Adrenal gland (tissue), 12 donors: Measurements from ENCODE around the gene DLAT. TPM values are rescaled to one million over a fixed set of nuclear protein-coding genes. Genes with fewer than 3 reads are reported as not detected.

Experiments
- DNase-seq, 7 donors: peaks; one replicate each; pipeline ENCODE4 v3.0.0-alpha.2; 2019 to 2020
- H3K27ac ChIP-seq, 5 donors: fragments of 200-600 bp; sonication (generic) in 4 of 5; 1 replicate in 3 of 5; 2 replicates in 2 of 5; pipeline versions ENCODE4 v1.5.1 to v1.8.0; 2016 to 2020; ENCODE audit warnings: mild to moderate bottlenecking in 1 of 5
- H3K27me3 ChIP-seq: fragments of 200-600 bp; 2 replicates; pipeline ENCODE4 v1.8.0; 2021
- H3K36me3 ChIP-seq, 2 donors: fragments of 200-600 bp; replicated peaks in 1 of 2; 1 replicate in 1 of 2; 2 replicates in 1 of 2; pipeline versions ENCODE4 v1.5.1 to v1.8.0; 2018 to 2022
- H3K4me1 ChIP-seq, 2 donors: fragments of 200-600 bp; replicated peaks in 1 of 2; 1 replicate in 1 of 2; 2 replicates in 1 of 2; pipeline versions ENCODE4 v1.5.1 to v1.8.0; 2018 to 2021
- H3K4me3 ChIP-seq, 4 donors: fragments of 200-600 bp; sonication (generic) in 3 of 4; one replicate each; pipeline ENCODE4 v1.5.1; 2016 to 2018
- H3K9me3 ChIP-seq, 3 donors: fragments of 200-600 bp; sonication (generic) in 1 of 3; replicated peaks in 1 of 3; 1 replicate in 2 of 3; 2 replicates in 1 of 3; pipeline versions ENCODE4 v1.5.1 to v1.8.0; 2016 to 2021
- POLR2A ChIP-seq, 2 donors: fragments of 450-650 bp; IDR thresholded peaks; one replicate each; pipeline ENCODE4 v1.6.1; 2017; ENCODE audit warnings: antibody characterized with exemption in 2 of 2, mild to moderate bottlenecking in 2 of 2, moderate library complexity in 1 of 2
- WGBS, 4 donors: extraction: QIAGEN DNeasy Blood & Tissue Kit in 2 of 4; methylation state at CpG; one replicate each; pipeline versions ENCODE4 v1.1.5 to v1.1.7; 2013 to 2017; 5-methylcytosine and 5-hydroxymethylcytosine counted together
- intact Hi-C, 2 donors: fragments of 100-400 bp; cut with DNase I; formaldehyde crosslinking; loops; one replicate each; pipeline versions ENCODE4 v1.14.1 to v1.15.0; 2022 to 2023
- polyA plus RNA-seq, 3 donors: library from polyadenylated mRNA; stranded (reverse); fragments of 200-250 nt in 2 of 3; fragments of 350-450 nt in 1 of 3; fragmentation: Illumina TruSeq in 1 of 3; extraction: RNeasy Lipid Tissue Mini Kit (QIAGEN cat#74804) in 1 of 3; gene quantifications; one replicate each; pipeline ENCODE4 v1.2.3, GENCODE V29; 2013 to 2014
- total RNA-seq, 9 donors: library from RNA; depleted of rRNA in 4 of 9; stranded (reverse); fragments of >200 nt in 4 of 9; fragments of 120-200 nt in 1 of 9; fragmentation: NEBNext Ultra II Directional in 1 of 9; extraction: Animal tissue kit (Norgen Biotek cat#: 25700) in 1 of 9; gene quantifications; one replicate each; pipeline versions ENCODE4 v1.1.0 to v1.2.4, GENCODE V29; 2013 to 2023
- TF ChIP-seq, protein P1 (sequence below), 6 experiments: fragments of 450-650 bp in 4 of 6; fragments of 200-600 bp in 2 of 6; sonication (generic) in 1 of 6; IDR thresholded peaks; 1 replicate in 5 of 6; 2 replicates in 1 of 6; pipeline versions ENCODE4 v1.5.1 to v1.8.0; 2016 to 2021; ENCODE audit warnings: antibody characterized with exemption in 6 of 6, mild to moderate bottlenecking in 2 of 6, moderate library complexity in 1 of 6
- donor health status: healthy with polysubstance abuse.
- donor health status: Bipolar disorder and iron deficiency.
- donor health status: DM: yes; HTN: yes; CAD: no.
- donor health status: DM: no; HTN: no; CAD: no.
- donor health status: DM: no; HTN: no; CAD: no.
- donor health status: DM: yes; HTN: yes; CAD: no.

Gene DLAT
- total and polyA plus RNA-seq, 12 donors = 7.6 to 95.1 (median 28.6) TPM

DNA sequence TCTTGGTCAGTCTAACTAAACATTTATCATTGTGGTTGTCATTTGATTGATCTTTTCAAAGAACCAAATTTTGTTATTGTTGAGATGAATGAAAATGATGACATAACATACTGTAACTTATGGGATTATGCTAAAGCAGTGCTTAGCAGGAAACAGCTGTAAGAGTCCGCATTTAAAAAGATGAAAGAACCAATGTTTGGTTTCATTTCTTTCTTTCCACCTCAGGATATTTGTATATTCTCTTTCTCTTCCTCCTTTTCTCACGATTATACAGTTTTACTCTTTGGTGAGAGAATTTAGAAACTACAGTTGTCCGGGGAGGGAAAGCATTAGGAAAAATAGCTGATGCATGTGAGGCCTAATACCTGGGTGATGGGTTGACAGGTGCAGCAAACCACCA lies 25.5 kb downstream of the DLAT start:
- Histone ChIP-seq H3K4me3 (no peak overlapping the region), H3K36me3 (peaks cover 0 to 42% of the 10 kb centered on the region in 2 donors), H3K9me3 (no peaks in the 10 kb centered on the region), H3K27ac (no peak overlapping the region), H3K4me1 (no peaks in the 10 kb centered on the region), H3K27me3 (no peaks in the 10 kb centered on the region)
- intact Hi-C loops = no loop called here
- TF ChIP-seq POLR2A (IDR thresholded peaks at IDR 0.05) = no peak
- TF ChIP-seq, protein P1, sequence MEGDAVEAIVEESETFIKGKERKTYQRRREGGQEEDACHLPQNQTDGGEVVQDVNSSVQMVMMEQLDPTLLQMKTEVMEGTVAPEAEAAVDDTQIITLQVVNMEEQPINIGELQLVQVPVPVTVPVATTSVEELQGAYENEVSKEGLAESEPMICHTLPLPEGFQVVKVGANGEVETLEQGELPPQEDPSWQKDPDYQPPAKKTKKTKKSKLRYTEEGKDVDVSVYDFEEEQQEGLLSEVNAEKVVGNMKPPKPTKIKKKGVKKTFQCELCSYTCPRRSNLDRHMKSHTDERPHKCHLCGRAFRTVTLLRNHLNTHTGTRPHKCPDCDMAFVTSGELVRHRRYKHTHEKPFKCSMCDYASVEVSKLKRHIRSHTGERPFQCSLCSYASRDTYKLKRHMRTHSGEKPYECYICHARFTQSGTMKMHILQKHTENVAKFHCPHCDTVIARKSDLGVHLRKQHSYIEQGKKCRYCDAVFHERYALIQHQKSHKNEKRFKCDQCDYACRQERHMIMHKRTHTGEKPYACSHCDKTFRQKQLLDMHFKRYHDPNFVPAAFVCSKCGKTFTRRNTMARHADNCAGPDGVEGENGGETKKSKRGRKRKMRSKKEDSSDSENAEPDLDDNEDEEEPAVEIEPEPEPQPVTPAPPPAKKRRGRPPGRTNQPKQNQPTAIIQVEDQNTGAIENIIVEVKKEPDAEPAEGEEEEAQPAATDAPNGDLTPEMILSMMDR (IDR thresholded peaks at IDR 0.05) = no peak
- 72 to 86% (median 82%) methylated on average over 3 of the region's 3 CpGs for WGBS, 4 donors
- DNase-seq = no peak

DNA sequence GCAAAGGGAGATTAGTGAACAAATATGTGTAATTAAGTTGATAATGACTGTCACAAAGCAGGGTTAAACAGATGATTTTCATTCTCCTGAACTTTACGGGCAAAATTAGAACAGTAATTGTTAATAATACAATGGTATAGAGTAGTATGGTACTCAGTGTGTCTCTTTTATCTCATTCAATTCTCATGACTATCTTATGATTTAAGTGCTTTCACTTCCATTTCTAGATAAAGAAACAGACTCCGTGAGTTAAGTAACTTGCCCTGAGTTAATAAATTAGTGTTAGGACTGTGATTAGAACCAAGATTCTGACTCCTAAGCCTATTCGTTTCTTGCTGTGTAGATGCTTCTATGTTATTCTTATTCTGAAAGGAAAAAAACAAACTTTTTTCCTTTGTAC lies 26.6 kb downstream of the DLAT start:
- no peak for TF ChIP-seq POLR2A (IDR thresholded peaks at IDR 0.05)
- TF ChIP-seq, protein P1 (IDR thresholded peaks at IDR 0.05) = no peak
- Histone ChIP-seq H3K27ac (no peak overlapping the region), H3K4me3 (no peak overlapping the region), H3K4me1 (no peaks in the 10 kb centered on the region), H3K9me3 (no peaks in the 10 kb centered on the region), H3K36me3 (peaks cover 0 to 39% of the 10 kb centered on the region in 2 donors), H3K27me3 (no peaks in the 10 kb centered on the region)
- intact Hi-C loops = no loop called here
- DNase-seq = no peak
- WGBS, 4 donors = 84 to 88% (median 85%) methylated on average over 3 of the region's 3 CpGs

DNA sequence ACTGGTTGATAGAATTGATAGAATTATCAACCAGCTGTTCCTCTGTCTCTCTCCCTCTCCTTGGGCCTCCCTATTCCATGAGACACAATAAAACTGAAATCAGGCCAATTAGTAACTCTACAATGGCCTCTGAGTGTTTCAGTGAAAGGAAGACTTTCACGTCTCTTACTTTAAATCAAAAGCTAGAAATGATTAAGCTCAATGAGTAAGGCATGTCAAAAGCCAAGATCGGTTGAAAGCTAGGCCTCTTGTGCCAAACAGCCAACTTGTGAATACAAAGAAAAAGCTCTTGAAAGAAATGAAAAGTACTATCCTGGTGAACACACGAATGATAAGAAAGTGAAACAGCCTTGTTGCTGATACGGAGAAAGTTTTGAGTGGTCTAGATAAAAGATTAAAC lies 32.0 kb downstream of the DLAT start:
- 81 to 89% (median 84%) methylated on average over 4 of the region's 4 CpGs for WGBS, 4 donors
- H3K27ac ChIP-seq = no peak overlapping the region
- TF ChIP-seq, protein P1 (IDR thresholded peaks at IDR 0.05) = no peak
- no peak for TF ChIP-seq POLR2A (IDR thresholded peaks at IDR 0.05)
- no peaks in the 10 kb centered on the region for H3K4me1 ChIP-seq
- no peaks in the 10 kb centered on the region for H3K9me3 ChIP-seq
- H3K36me3 ChIP-seq = peaks cover 0 to 46% of the 10 kb centered on the region in 2 donors
- no peak for DNase-seq
- no peaks in the 10 kb centered on the region for H3K27me3 ChIP-seq
- intact Hi-C loops = no loop called here
- no peak overlapping the region for H3K4me3 ChIP-seq

DNA sequence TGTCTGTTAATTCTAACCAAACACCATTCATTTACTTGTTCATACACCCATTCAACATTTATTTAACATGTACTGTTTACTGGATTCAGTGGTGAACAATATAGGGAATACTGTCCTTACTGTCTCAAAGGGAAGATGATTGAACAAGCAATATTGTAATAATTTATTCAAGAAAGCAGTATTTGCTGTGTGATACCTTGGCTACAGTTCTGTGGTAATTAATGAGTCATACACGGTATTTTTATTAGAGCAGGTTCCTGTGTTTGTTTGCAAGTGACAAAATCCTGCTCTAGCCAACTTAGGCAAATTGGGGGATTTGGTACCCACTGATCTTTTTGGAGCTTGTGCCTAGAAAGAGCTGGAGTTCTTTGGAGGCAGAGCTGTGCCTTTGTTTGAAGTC lies 32.9 kb downstream of the DLAT start:
- DNase-seq = no peak
- H3K9me3 ChIP-seq = no peaks in the 10 kb centered on the region
- peaks cover 0 to 44% of the 10 kb centered on the region in 2 donors for H3K36me3 ChIP-seq
- WGBS, 4 donors = 43 to 58% (median 49%) methylated on average over 1 of the region's 1 CpG
- no peak overlapping the region for H3K27ac ChIP-seq
- no peak overlapping the region for H3K4me3 ChIP-seq
- no peaks in the 10 kb centered on the region for H3K27me3 ChIP-seq
- intact Hi-C loops = no loop called here
- no peaks in the 10 kb centered on the region for H3K4me1 ChIP-seq
- no peak for TF ChIP-seq POLR2A (IDR thresholded peaks at IDR 0.05)
- TF ChIP-seq, protein P1 (IDR thresholded peaks at IDR 0.05) = no peak
